HK-2 (cell line): ENCODE results near the gene SCCPDH.

Experiments used
- DNase-seq: peaks from one replicate; pipeline ENCODE4 v3.0.0-alpha.2; 2018; ENCODE audit not compliant: unreplicated experiment

The SCCPDH gene

DNA sequence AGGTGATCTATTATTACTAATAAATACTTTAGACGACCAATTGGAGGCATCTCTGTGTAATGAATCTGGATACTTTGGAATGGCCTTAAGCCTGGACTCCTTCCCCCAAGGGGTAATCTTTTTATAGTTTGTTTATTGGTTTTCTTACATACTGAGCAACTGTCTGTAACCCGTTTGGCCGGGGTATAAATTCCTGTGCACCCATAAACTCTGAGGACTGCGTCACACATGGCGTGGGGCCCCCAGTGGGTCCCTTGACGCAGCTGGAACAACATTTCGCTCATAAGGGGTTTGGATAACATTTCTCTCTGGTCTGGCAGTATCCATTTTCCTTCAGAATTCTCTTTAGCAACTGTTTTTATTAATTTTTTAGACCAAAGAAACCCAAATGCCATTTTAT is 26.5 kb downstream of the SCCPDH start:
- no peak for DNase-seq

DNA sequence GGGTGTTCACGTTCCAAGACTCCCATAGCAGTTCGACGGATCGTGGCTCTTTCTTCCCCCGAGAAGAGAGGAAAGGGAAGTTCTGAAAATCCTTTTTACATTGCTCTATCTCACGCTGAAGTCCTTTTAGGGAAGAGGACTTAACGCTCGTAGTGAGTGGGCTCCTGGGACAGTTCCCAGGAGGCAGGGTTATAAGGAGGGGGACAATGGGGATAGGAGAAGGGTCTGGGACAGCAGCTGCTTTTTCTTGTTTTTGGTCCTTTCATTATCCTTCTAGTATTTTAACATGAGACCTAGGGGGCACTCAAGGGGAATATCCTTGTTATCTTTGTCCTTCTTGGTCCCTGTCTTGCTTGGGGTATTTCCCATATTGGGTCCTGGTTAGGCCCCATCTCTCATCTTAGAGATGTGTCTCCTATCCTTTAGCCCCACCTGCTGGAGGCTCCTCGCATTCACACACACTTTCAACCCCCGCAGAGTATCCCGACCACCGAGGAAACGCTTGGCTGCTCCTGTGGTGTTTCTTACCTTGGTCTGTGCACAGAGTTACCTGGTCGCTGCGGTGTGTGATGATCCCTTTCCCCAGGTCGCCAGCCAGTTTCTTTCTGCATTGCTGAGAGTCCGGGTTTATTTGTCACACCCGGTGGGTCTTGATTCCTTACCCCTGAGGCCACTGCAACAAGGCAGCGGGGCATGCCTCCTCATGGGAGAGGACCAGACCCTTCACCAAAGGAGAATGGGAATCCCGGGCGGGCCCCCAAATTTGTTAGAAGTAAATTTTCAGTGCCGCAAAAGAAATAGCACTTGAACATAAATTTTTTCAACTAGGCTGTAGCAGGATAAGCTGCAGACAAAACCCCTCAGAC is 29.7 kb downstream of the SCCPDH start:
- DNase-seq: peak; percentile 79

DNA sequence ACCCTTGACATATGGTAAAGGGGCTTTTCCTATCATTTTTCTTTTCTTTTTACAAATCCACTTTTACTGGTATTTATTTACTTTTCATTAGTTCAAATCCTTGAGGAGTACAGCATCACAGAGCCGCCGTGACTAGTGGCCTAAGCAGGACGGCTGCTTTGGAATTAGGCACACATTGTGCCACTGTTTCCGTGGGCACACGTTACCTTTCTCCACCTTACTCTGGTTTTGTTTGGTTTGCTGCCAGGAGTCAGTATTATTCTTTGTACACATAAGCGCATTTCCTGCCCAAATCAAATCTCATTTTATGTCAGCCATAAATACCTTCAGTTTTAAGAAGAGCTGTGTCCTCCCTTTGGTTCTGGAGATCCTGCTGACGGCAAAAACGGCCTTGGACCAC is 31.2 kb downstream of the SCCPDH start:
- no peak for DNase-seq

DNA sequence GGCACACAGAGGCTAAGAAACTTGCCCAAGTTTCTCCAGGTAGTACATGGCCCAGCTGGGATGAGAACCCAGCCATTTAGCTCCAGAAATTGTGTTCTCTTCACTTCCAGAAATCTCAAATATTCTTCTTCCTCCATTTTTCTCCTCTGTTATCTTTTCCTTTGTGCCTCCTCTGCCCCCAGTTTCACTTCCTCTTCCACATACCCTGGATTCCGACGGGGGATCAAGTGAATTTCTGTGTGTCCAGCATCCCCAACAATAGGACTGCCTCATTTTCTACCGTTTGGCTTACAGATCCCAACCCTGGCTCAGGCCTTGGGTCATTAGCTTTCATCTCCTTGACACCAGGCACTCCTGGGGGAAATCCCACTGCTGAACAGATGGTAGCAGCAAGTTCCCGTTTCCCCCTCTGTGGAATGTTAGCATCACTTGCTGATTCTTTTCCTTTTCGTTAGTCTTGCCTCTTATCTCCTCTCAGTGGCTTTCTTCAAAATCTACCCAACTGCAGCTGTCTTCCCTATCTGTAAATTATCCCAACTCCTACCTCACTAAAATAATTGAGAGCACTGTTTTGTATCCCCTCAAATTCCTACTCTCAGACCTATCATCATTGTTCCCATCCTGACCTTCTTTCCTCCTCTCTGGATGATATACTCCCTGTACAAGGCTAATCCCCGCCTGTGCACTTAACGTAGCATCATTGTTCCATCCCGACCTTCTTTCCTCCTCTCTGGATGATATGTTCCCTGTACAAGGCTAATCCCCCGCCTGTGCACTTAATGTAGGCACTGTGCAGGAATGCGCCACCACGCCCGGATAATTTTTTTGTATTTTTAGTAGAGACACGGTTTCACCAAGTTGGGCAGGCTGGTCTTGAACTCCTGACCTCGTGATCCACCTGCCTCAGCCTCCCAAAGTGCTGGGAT is 36.5 kb downstream of the SCCPDH start:
- no peak for DNase-seq

DNA sequence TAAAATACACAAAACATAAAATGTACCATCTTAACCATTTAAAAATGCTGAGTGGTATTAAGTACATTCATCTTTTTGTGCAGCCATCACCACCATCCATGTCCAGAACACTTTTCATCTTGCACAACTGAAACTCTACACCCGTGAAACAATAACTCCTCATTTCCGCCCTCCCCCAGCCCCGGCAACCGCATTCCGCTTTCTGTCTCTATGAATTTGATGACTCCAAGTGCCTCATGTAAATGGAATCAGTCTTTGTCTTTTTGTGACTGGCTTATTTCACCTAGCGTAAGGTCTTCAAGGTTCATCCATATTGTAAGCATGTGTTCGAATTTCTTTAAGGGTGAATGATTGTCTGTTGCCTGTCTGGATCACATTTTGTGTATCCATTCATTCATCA is 37.2 kb downstream of the SCCPDH start:
- DNase-seq: no peak

DNA sequence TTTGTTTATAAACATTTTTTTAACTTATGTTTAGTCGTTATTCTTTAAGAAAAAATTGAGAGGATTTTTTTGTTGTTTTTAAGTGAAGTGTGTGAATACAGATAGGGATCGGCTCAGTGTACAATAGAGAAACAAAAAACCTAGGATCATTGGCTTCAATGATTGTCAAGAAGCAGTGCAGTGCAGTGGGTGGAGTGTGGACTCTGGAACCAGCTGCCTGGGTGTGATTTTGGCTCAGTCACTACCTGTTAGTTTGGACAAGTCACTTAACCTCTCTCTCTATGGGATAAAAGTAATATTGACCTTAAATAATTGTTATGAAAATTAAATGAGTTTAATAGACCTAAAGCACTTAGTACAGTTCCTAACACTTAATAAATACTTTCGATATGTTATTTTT is 41.3 kb downstream of the SCCPDH start:
- no peak for DNase-seq

DNA sequence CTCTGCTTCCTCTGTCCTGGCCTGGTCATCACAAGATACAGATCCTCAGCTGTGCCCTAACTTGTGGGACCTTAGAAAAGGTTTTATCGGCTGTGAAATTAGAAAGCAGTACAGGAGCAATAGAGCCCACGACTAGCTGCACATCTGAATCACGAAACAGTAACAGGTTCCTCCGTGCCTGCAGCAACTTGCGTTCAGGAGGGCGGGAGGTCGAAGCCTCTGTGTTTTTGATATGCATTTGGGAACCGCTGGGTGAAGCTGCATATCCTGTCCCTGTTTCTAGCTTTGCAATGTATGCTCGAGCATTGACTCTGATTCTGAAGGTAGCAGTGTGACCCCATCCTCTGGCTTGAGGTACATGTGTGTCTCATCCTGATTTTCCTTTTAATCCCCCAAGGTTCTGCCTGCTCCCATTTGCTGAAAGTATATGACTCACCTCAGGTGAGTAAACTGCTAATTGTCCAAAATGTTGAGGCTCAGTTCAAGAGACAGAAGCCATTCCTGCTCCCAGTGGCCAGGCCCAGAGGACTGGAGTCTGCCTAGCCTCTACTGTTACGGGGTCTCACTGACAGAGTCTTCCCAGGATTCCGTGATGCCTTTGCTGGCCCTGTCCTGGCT is 44.3 kb downstream of the SCCPDH start:
- DNase-seq: no peak

DNA sequence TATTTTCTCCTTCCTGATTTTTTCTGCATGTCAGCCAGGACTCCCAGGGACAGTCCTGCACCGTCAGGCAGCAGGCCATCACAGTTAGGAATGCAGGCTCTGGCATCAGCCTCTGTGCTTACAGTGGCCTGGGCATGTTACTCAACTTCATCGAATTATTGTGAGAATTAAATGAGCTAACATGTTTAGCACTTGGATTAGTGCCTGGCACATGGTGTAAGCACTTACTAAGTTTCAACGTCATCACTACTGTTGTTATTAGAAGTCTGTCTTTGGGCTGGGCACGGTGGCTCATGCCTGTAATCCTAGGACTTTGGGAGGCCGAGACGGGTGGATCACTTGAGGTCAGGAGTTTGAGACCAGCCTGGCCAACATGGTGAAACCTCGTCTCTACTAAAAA is 45.1 kb downstream of the SCCPDH start:
- DNase-seq: no peak

DNA sequence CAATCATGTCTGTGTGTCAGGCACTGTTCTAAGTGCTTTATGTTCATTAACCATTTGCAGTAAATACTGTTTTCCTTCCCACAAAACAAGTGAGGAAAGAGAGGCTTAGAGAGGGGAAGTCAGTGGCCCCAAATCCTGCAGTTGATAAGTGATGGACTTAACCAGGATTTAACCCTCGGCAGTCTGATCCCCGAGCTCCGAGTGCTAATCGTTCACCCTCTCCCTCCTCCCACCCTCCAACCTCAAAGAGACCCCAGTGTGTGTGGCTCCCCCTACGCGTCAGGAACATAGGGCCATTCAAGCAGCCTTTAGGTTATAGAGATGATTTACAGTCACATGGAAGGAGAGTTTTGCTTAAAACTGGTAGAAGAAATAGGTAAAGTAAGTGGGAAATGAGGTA is 47.2 kb downstream of the SCCPDH start:
- no peak for DNase-seq

DNA sequence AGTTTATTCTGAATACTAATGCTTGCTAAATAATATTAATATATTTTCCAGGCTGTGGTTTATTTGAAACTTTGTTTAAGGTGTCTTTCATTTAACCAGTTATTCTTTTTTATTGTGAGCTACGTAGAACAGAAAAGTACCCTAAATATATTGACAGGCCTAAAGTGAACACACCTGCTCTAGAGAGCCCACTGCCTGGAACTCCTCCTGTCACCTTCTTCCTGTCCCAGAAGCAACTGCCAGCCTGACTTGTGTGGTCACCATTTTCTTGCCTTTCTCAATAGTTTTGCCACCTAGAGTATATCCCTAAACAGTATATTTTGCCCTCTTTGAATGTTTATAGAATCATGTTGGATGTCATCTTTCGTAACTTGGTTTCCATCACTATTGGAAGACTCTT is 48.5 kb downstream of the SCCPDH start:
- DNase-seq: no peak

DNA sequence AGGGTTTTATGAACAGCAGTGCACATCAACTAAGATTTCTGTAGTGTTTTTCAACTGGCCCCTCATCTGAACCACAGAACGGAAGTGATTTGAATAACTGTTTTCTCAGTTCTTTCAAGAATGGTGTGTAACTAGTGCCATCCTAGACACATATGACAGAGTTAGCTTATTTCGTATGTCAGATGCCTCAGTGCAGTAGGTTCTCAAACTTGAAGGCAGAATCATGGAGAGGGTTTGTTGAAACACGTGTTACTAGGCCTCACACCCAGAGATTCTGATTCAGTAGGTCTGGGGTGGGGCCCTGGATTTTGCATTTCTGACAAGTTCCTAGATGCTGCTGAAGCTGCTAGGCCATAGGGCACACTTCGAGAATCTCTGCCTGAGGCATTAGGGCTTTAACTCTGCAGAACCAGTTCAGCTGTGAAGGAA is 49.0 kb downstream of the SCCPDH start:
- DNase-seq: no peak

DNA sequence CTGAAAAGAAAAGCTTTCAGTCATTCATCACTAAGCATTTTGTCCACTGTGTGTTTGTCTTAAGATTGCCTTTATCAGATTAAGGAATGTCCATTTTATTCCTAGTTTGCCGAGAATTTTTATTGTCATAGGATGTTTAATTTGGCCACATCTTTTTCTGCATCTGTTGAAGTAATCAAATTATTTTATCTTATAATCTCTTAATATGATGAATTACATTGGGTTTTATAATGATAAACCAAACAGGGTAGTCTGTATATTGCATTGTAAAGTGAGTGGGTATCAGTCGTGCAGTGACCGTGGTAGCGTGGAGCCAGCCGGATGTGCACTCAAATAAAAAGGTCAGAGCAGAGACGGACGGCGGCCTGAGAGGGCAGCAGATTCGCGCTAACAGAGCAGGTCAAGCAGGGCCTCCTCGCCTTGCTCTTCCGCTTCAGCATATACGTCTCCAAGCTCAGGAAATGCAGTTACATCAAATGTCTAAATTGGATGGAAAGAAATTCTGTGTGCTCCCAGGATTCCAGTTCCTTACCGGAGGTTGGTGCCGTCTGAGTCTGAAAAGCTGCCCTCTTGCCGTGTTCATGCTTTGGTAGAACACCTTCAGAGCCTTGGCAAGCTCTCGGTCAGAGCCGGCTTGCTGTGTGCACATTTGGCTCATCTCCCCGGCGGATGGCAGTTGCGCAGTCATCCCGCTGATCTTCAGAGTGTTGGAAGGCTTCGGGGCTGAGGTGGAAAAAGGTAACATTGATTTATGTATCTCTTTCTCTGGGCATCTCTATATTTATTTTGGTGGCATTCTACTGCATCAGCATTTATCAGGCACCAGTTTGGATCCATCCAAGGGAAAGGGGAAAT is 51.5 kb downstream of the SCCPDH start:
- no peak for DNase-seq

DNA sequence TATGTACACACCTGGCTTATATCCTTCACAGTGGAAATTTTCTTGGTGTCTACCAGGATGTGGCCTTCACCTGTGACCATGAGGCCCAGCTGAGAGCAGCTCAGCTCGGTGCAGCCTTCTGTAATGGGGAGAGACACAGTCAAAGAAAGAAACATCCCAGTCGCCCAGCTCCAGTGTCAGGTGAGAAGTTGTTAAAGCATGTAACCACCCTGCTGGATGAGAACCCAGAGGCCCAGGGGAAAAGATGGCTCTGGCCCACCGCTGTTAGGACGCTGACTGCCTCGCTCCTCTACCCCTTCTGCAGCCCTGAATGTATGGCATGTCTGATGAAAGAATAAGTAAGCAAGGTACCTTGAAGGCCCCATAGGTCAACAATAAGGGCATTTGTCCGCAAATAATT is 52.7 kb downstream of the SCCPDH start:
- DNase-seq: no peak

DNA sequence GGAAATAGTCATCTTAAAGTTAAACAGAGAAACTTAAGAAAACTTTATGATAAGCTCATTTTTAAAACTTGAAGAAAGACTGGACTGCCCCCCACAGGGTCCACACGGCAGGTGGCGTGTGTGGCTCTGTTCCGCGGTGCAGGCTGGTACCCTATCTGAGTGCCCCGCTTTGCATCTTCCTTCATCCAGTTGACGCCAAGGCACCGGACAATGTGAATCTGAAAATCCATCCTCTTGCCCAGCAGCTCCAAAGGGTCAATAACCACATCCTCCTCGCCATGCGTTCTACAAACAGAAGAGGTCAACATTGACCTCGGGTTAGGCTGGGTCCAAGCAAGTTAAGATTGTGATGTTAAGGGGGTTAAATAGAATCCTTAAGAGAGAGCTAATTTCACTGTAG is 54.5 kb downstream of the SCCPDH start:
- no peak for DNase-seq

DNA sequence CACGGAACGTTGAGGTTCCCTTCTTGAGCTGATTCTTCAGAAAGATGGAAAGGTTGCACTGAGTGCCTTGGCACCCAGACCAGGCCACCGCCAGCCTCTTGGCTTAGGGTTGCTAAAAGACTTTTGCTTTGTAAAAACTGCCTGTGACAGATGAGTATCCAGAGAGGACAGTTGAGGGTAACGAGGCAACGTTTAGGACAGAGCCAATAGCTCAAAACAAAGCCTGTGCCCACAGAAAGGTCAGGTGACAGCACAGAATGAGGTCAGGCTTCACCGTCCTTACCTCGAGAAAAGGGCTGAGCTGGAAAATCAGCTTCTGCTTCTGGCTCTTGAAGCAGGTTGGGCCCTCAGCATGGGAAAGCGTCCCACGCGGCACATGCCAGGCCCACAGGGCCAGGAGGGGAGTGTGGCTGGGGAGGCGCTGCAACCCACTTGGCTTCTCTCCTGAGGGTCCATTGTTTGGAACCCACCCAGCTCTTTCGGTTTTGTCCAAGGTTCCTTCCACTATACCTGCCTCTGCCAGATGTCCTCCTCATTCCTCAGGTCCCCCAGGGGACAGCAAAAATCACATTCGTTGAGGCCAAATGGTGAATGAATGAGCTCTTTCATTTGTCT is 55.5 kb downstream of the SCCPDH start:
- DNase-seq: no peak

DNA sequence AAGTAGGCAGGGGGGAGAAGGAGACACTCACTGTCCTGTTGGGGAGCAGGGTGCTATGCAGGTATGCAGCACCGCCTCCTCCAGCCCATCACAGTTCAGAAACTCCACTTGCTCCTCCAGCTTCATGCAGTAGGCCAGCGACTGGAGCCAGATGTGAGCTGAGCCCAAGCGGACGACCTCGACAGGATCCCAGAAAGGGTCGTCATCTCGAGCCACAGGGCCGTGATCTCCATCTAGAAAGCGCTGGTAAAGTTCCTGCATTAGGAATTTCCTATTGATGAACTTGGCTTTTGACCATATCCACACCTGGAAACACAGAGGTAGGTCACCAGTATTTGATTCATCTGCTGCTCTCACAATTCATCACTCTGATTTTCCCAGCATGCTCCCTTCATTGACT is 56.1 kb downstream of the SCCPDH start:
- DNase-seq: no peak

DNA sequence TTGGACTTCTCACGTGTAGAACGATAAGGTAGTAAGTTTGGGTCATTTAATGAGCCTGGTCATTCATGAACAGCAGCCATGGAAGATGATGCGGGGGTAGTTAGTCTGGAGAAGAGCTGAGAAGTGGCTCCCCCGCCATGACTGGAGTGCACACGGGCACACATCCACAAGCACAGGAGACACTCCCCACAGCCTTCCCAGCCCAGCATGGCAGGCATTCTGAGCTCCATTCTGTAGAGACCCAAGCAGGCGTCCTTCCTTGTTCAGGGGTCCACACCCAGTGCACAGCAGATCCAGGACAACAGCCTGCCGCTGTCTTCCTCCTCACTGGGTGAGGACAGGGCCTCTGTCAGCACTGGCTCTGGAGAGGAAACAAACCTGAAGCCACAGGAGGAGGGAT is 57.0 kb downstream of the SCCPDH start:
- no peak for DNase-seq

DNA sequence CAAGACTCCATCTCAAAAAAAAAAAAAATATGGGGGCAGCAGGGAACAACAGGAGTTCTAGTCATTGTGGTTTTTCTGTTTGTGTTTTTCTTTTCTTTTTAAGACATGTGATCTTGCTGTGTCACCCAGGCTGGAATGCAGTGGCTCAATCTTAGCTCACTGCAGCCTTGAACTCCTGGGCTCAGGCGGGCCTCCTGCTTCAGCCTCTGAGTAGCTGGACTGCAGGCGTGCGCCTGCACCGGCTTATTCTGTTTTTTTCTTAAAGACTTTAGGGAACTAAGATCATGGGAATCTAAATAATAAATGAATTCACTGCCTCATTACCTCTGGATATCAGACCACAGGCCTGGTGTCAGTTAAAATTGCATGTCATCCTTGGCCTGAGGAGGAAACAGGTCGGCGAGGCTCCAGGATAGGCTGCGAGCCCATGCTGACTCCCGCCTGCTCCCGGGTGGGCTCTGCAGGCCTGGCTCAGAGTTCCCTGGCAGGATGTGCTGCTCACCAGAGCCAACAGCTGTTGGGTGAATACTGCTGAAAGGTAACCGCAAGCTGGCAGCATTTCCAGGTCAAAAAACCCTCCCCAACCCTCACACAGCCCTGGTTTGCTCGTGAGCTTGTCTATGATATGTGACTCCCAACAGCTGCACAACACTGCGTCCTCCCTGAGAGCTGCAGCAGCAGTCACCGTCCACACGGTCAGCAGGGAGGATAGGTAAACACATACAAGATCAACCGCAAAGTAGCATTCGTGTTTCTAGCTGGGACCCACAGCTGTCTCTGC is 58.1 kb downstream of the SCCPDH start:
- DNase-seq: no peak

DNA sequence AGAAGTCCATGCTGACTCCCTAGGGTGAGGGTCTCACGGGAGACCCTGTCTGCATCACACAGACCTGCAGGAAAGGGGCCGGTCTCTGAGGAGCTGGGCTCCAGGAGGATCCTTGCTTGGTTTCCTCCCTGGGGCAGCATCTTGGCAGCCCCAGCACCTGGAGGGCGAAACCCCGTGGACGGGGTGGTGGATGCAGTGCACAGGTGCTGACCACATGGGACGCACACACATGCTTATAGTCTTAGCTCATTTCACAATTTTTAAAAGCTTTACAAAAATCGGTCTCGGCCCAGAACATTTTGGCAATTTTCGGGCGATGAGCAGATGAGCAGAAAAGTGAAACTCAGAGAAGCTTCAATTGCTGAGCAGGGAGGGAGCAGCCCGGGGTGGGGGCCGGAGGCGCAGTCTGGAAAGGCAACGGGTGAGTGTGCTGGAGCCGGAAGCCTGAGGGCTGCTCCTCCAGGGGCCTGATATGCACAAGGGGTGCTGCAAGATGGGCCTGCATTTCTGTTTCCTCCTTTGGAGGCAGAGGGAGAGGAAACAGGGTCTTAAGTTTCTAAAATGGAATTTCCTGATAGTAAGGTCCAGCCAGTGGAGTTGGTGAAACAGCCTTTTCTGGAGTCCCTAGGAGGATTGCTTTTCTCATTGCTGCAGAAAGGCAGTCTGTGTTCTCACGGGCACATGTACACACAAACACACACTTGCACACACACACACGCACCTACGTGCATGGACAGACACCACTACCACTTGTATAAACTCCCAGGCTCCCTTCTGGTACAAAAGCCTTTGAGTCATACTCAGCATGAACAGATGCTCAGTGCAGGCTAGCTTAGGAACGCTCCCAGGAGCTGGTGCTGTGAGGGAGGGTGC is 60.6 kb downstream of the SCCPDH start:
- no peak for DNase-seq
